ENCODE measurements around the gene MMD2. TPM values are rescaled to one million over a fixed set of nuclear protein-coding genes. Genes with fewer than 3 reads are reported as not detected.

MMD2 gene
- total RNA-seq, 2 experiments from 2014 or later: not detected

GRCh38 chr7:4945949-4946348 lies 13.0 kb downstream of the MMD2 start:
- ATAC-seq (no peak), DNase-seq (no peak)
- intact Hi-C loops (cut with micrococcal nuclease): no loop called here
- TF ChIP-seq CTCF (IDR thresholded peaks at IDR 0.05): no peak
- Mint-ChIP-seq H3K4me3 (no peak overlapping the region), H3K36me3 (ENCODE audit: low read depth) (no peaks in the 10 kb centered on the region), H3K27me3 (peaks cover 8% of the 10 kb centered on the region), H3K4me1 (ENCODE audit: low read depth) (no peaks in the 10 kb centered on the region), H3K9me3 (peaks cover 2% of the 10 kb centered on the region), H3K27ac (no peak overlapping the region)
- CTCF ChIA-PET: no interaction called here
- POLR2A ChIA-PET: no interaction called here

- Mint-ChIP-seq H3K36me3 (ENCODE audit: low read depth) (no peaks in the 10 kb centered on the region), H3K4me3 (no peak overlapping the region), H3K27ac (no peak overlapping the region), H3K9me3 (peaks cover 2% of the 10 kb centered on the region), H3K27me3 (peaks cover 5% of the 10 kb centered on the region), H3K4me1 (ENCODE audit: low read depth) (no peaks in the 10 kb centered on the region)
- intact Hi-C loops (cut with micrococcal nuclease): no loop called here
- DNase-seq (no peak), ATAC-seq (no peak)
- ChIA-PET POLR2A (no interaction called here), CTCF (no interaction called here)
- TF ChIP-seq CTCF (IDR thresholded peaks at IDR 0.05): no peak
Observed at GRCh38 chr7:4944939-4945338, 14.0 kb downstream of the MMD2 start.

- POLR2A ChIA-PET: no interaction called here
- DNase-seq (no peak), ATAC-seq (no peak)
- CTCF ChIA-PET: no interaction called here
- no peaks in the 10 kb centered on the region for H3K9me3 Mint-ChIP-seq
- H3K27me3 Mint-ChIP-seq: peaks cover 3% of the 10 kb centered on the region
- H3K4me3 Mint-ChIP-seq: no peak overlapping the region
- H3K27ac Mint-ChIP-seq: no peak overlapping the region
- no peaks in the 10 kb centered on the region for H3K36me3 Mint-ChIP-seq (ENCODE audit: low read depth)
- intact Hi-C loops (cut with micrococcal nuclease): no loop called here
- H3K4me1 Mint-ChIP-seq (ENCODE audit: low read depth): no peaks in the 10 kb centered on the region
- no peak for TF ChIP-seq CTCF (IDR thresholded peaks at IDR 0.05)
Observed at GRCh38 chr7:4943297-4943696, 15.7 kb downstream of the MMD2 start.

- no peak overlapping the region for H3K4me3 Mint-ChIP-seq
- H3K27me3 Mint-ChIP-seq: no peaks in the 10 kb centered on the region
- no peaks in the 10 kb centered on the region for H3K4me1 Mint-ChIP-seq (ENCODE audit: low read depth)
- H3K27ac Mint-ChIP-seq: no peak overlapping the region
- intact Hi-C loops (cut with micrococcal nuclease): no loop called here
- TF ChIP-seq CTCF (IDR thresholded peaks at IDR 0.05): no peak
- H3K9me3 Mint-ChIP-seq: no peaks in the 10 kb centered on the region
- ATAC-seq: no peak
- CTCF ChIA-PET: no interaction called here
- POLR2A ChIA-PET: no interaction called here
- DNase-seq: no peak
- H3K36me3 Mint-ChIP-seq (ENCODE audit: low read depth): no peaks in the 10 kb centered on the region
Observed at GRCh38 chr7:4939971-4940728, 18.8 kb downstream of the MMD2 start.

GRCh38 chr7:4937411-4937810 lies 21.6 kb downstream of the MMD2 start:
- Mint-ChIP-seq H3K9me3 (no peaks in the 10 kb centered on the region), H3K4me3 (no peak overlapping the region), H3K27me3 (no peaks in the 10 kb centered on the region), H3K27ac (no peak overlapping the region), H3K36me3 (ENCODE audit: low read depth) (no peaks in the 10 kb centered on the region), H3K4me1 (ENCODE audit: low read depth) (no peaks in the 10 kb centered on the region)
- intact Hi-C loops (cut with micrococcal nuclease): no loop called here
- no peak for ATAC-seq
- no peak for TF ChIP-seq CTCF (IDR thresholded peaks at IDR 0.05)
- POLR2A ChIA-PET: no interaction called here
- CTCF ChIA-PET: no interaction called here
- no peak for DNase-seq
